ENCODE data around the gene NPC1L1. TPM values are rescaled to one million over a fixed set of nuclear protein-coding genes. Genes with fewer than 3 reads are reported as not detected.

Gene NPC1L1
- total and polyA plus RNA-seq, 2 of the 13 experiments (the other 11 are each of a cell fraction or from before 2014, with no cell fraction given), result 4.8 to 14.5 TPM

- no peak for TF ChIP-seq ZHX2 (IDR thresholded peaks at IDR 0.05; ENCODE audit: low read depth)
- no peak for TF ChIP-seq ZHX2 (CRISPR knock-in tag; IDR thresholded peaks at IDR 0.05; ENCODE audit: borderline replicate concordance)
- TF ChIP-seq ZNF792 (CRISPR knock-in tag; IDR thresholded peaks at IDR 0.05), result no peak
- no peak for TF ChIP-seq ZNF619 (CRISPR knock-in tag; IDR thresholded peaks at IDR 0.05)
- TF ChIP-seq STAT6 (CRISPR knock-in tag; IDR thresholded peaks at IDR 0.05; ENCODE audit: borderline replicate concordance), result no peak
- TF ChIP-seq HDAC2 (CRISPR knock-in tag; IDR thresholded peaks at IDR 0.05), result no peak
- no peak for TF ChIP-seq TBL1XR1 (IDR thresholded peaks at IDR 0.05; ENCODE audit: borderline replicate concordance, low read length, partially characterized antibody)
- TF ChIP-seq LCORL (IDR thresholded peaks at IDR 0.05), result no peak
- no peak for TF ChIP-seq LCORL (CRISPR knock-in tag; IDR thresholded peaks at IDR 0.05)
Observed at GRCh38 chr7:44482502-44483485, 58.3 kb downstream of the NPC1L1 start (continued).

Data from HepG2 (cell line).